Esophagus squamous epithelium (tissue), 4 donors: ENCODE results near the gene CALCR.

Source experiments
- POLR2A ChIP-seq, 4 donors: fragments of 450-650 bp; IDR thresholded peaks; one replicate each; pipeline ENCODE4 v1.6.1; 2017; ENCODE audit warnings: antibody characterized with exemption in 4 of 4, mild to moderate bottlenecking in 4 of 4, moderate library complexity in 3 of 4
- TF ChIP-seq, protein P1 (sequence below), 6 experiments: fragments of 450-650 bp in 4 of 6; fragments of 200-600 bp in 2 of 6; sonication (generic) in 2 of 6; IDR thresholded peaks; one replicate each; pipeline ENCODE4 v1.5.1; 2016 to 2019; ENCODE audit warnings: antibody characterized with exemption in 6 of 6, mild to moderate bottlenecking in 4 of 6, moderate library complexity in 4 of 6

GRCh38 chr7:93575555-93576399 is 1.3 kb upstream of the CALCR start:
- no peak for TF ChIP-seq POLR2A (IDR thresholded peaks at IDR 0.05)
- TF ChIP-seq, protein P1, sequence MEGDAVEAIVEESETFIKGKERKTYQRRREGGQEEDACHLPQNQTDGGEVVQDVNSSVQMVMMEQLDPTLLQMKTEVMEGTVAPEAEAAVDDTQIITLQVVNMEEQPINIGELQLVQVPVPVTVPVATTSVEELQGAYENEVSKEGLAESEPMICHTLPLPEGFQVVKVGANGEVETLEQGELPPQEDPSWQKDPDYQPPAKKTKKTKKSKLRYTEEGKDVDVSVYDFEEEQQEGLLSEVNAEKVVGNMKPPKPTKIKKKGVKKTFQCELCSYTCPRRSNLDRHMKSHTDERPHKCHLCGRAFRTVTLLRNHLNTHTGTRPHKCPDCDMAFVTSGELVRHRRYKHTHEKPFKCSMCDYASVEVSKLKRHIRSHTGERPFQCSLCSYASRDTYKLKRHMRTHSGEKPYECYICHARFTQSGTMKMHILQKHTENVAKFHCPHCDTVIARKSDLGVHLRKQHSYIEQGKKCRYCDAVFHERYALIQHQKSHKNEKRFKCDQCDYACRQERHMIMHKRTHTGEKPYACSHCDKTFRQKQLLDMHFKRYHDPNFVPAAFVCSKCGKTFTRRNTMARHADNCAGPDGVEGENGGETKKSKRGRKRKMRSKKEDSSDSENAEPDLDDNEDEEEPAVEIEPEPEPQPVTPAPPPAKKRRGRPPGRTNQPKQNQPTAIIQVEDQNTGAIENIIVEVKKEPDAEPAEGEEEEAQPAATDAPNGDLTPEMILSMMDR (IDR thresholded peaks at IDR 0.05), result no peak
